GM19043 (cell line): ENCODE data around the gene EFHD1.

ENCODE experiments used
- ATAC-seq: cut with Tn5 transposase; IDR thresholded peaks from one replicate; pipeline ENCODE4 v1.9.1; 2021; ENCODE audit warnings: low read depth; ENCODE audit not compliant: unreplicated experiment

Gene EFHD1, protein sequence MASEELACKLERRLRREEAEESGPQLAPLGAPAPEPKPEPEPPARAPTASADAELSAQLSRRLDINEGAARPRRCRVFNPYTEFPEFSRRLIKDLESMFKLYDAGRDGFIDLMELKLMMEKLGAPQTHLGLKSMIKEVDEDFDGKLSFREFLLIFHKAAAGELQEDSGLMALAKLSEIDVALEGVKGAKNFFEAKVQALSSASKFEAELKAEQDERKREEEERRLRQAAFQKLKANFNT

DNA sequence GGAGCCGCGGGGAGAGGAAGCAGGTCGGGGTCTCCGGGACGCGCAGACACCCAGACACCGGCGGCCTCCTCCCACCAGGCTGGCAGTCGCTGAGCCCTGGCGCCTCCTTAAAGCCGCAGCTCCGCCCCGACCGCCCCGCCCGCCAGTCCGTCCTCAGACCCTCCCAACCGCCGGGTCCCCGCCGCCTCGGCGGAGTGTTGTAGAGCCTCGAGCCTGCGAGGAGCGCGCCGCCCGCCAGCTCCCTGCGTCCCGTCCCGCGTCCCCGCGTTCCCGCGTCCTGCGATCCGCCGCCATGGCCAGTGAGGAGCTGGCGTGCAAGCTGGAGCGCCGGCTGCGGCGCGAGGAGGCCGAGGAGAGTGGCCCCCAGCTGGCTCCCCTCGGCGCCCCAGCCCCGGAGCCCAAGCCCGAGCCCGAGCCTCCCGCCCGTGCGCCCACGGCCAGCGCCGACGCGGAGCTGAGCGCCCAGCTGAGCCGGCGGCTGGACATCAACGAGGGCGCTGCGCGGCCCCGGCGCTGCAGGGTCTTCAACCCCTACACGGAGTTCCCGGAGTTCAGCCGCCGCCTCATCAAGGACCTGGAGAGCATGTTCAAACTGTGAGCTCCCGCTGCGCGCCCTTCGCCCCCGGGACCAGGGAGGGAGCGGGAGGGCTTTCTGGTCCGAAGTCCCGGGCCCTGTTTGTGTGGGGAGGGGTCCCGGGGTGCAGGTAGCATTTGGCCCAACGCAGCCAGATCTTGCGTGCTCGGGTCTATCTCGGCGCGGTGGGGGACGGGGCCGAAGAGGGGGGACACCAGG, at the start of gene EFHD1:
Gene EFHD1 (plus strand): TSS at position 192 of the 793 bp plus-strand sequence. CDS start 101 bp downstream, at position 293.
- no peak for ATAC-seq

GRCh38 chr2:232584238-232584637, 49.2 kb upstream of the EFHD1 start:
- ATAC-seq, result no peak

- no peak for ATAC-seq
These were observed 46.4 kb upstream of the EFHD1 start for GRCh38 chr2:232586943-232587505.

DNA sequence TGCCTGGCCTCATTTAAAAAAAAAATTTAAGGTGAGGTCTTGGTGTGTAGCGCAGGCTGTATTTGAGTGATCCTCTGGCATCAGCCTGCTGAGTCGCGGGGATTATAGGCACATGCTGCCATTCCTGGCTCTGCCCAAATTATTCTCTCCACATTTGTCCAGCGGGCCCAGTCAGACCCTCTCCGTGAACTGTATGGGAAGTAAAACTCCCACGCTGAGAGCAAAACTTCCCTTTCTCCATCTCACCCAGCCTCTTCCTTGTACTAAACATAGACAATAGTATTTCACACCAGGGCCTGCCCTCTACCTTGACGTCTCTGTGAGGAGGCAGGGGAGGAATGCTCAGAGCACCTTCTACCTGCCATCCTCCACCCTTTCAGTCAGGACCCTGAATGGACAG, 45.9 kb upstream of the EFHD1 start:
- ATAC-seq, result no peak

DNA sequence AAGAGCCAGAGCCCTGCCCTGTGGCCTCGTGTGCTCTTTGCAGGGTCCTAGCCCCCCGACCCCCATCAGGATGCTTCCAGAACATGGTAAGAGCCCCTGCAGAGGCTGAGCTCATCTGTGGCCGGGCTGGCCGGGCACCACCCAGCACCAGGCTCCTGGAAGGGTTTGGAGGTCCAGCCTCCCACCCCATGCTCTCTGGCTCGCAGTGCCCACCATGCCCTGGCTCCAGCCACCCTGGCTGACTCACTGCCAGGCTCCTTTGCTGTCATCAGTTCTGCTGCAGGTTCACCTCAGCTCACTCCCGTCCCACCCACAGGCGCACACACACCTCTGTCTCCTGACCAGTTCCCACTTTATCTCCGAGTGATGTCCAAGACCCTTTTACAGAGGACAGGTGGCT, 45.4 kb upstream of the EFHD1 start:
- ATAC-seq, result no peak

DNA sequence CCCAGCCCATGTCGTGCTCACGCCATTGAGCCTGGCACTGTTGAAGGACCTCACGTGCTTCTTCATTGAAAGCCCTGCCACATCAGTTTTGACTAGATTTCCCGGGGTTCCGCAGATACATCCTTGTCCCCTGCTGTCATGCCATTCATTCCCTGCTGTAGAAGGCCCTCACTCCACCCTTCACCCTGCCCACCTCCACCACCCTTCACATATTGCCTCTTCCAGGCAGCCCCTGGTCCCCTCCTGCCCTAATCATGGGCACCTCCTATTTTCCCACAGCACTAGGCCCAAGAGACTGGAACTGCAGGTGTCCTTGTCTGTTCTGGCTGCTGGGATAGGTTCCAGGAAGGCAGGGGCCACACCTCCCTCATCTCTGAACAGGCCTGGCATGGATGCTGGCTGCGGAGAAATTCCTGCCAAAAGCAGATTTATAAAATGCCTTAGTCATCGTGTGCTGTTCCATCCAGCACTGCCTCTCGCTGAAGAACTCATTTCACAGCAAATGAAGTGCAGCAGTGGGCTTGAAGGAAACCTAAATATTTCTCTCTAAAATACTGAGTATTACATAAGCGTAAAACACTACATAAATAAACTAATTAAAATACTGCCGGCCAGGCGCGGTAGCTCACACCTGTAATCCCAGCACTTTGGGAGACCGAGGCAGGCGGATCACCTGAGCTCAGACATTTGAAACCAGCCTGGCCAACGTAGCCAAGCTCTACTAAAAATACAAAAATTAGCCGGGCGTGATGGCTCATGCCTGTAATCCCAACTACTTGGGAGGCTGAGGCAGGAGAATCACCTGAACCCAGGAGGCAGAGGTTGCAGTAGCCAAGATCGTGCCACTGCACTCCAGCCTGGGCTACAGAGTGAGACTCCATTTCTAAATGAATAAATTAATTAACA, 44.5 kb upstream of the EFHD1 start:
- no peak for ATAC-seq

- no peak for ATAC-seq
These were observed 40.5 kb upstream of the EFHD1 start for GRCh38 chr2:232592772-232593395.

GRCh38 chr2:232593982-232594381, 39.4 kb upstream of the EFHD1 start:
- no peak for ATAC-seq

DNA sequence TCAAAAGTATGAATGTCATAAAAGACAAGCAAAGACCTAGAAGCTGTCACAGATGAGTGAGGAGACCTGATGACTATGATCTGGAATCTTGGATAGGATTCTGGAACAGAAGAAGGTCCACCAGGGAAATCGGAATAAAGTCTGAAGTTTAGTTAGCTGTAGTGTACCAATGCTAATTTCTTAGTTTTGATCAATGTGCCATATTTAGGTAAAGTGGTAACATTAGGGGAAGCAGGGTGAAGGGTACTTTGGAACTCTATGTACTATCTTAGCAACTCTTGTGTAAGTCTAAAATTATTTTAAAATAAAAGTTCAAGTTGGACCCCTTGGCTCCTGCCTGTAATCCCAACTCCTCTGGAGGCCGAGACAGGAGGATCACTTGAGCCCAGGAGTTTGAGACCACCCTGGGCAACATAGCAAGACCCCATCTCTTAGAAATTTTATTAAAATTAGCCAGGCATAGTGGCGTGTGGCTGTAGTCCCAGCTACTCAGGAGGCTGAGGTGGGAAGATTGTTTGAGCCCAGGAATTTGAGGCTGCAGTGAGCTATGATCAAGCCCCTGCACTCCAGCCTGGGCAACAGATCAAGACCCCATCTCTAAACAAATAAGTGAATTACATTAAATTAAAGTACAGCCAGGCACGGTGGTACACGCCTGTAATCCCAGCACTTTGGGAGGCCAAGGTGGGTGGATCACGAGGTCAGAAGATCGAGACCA, 35.9 kb upstream of the EFHD1 start:
- no peak for ATAC-seq

DNA sequence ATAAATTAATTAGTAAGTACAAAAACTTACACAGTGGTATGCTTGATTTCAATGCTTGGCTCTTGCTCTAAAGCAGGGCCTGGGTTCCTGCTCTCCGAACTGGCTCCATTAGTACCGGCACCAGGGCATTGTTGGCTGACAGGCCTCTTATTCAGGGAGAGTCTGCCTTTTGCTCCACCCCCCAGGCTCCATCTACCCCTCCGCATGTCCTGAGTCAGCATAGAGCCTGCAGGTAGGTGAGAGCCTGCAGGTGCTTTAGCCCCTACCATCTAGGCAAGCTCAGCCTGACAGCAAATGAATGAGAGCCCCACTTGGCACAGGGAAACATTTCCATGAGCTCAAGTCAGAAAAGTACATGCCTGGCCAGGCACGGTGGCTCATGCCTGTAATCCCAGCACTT, 35.1 kb upstream of the EFHD1 start:
- ATAC-seq, result no peak

GRCh38 chr2:232600053-232600773, 33.2 kb upstream of the EFHD1 start:
- no peak for ATAC-seq

- ATAC-seq, result no peak
These were observed 30.1 kb upstream of the EFHD1 start for GRCh38 chr2:232603283-232603682.

DNA sequence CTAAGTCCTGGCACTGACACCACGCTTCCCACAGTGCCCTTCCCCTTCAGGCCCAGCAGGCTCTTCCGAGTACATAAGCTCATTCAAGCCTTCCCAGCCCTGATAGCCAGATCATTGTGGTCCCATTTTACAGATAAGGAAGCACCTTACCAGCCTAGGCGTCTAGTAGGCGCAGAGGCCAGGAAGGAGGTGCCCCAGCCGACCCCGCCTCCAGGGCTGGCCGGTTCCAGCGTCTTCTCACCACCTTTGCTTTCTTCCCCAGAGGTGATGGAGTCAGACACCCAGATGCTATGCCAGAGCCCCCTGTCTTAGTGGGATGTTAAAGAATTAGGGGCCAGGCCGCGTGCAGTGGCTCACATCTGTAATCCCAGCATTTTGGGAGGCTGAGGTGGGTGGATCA, 28.9 kb upstream of the EFHD1 start:
- ATAC-seq, result no peak

DNA sequence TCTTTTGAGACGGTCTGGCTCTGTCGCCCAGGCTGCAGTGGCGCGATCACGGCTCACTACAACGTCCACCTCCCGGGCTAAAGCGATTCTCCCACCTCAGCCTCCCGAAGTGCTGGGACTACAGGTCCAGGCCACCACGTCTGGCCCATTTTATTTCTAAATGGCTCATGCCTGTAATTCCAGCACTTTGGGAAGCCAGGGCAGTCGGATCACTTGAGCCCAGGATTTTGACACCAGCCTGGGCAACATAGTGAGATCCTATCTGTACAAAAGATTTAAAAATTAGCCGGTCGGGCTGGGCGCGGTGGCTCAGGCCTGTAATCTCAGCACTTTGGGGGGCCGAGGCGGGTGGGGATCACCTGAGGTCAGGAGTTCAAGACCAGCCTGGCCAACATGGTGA, 26.4 kb upstream of the EFHD1 start:
- no peak for ATAC-seq

GRCh38 chr2:232609607-232610006, 23.8 kb upstream of the EFHD1 start:
- no peak for ATAC-seq

- ATAC-seq, result no peak
These were observed 23.3 kb upstream of the EFHD1 start for GRCh38 chr2:232610081-232610480.

DNA sequence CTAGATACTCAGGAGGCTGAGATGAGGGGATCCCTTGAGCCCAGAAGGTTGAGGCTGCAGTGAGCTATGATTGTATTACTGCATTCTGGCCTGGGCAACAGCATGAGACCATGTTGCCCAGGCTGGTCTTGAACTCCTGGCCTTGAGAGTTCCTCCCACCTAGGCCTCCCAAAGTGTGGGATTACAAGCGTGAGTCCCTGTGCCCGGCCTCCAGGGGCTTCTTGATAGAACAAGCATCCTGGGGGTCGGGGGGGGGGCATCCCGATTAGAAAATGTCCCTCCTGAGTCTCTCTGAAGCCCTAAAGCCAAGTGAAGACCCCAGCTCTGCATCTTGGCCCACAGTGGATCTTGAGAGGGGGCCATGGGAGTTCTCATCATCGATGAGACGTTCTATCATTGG, 22.3 kb upstream of the EFHD1 start:
- no peak for ATAC-seq

GRCh38 chr2:232611559-232612218, 21.7 kb upstream of the EFHD1 start:
- no peak for ATAC-seq
